RWPE2 (cell line): ENCODE data around the gene MACO1.

Experiments used
- ATAC-seq: fragments of 200-7000 bp; cut with Tn5 transposase; 3 replicates; pipeline ENCODE4 v1.9.1; 2021; ENCODE audit warnings: low read depth
- DNase-seq: peaks from one replicate; pipeline ENCODE4 v3.0.0-alpha.2; 2020; ENCODE audit warnings: low spot score
- H3K27ac ChIP-seq: fragments of 450-650 bp; 2 replicates; pipeline ENCODE4 v1.5.1; 2017; ENCODE audit warnings: mild to moderate bottlenecking; ENCODE audit not compliant: poor library complexity, severe bottlenecking
- H3K27me3 ChIP-seq: fragments of 250-450 bp; sonication (Bioruptor Pico); 2 replicates; pipeline ENCODE4 v1.5.1; 2021; ENCODE audit warnings: mild to moderate bottlenecking, moderate library complexity; ENCODE audit not compliant: insufficient read depth, poor library complexity, severe bottlenecking
- H3K36me3 ChIP-seq: fragments of 250-450 bp; sonication (Bioruptor Pico); 2 replicates; pipeline ENCODE4 v1.5.1; 2020; ENCODE audit warnings: low read depth, mild to moderate bottlenecking, moderate library complexity
- H3K4me1 ChIP-seq: fragments of 250-450 bp; sonication (Bioruptor Pico); 2 replicates; pipeline ENCODE4 v1.5.1; 2021; ENCODE audit warnings: mild to moderate bottlenecking, moderate library complexity; ENCODE audit not compliant: insufficient read depth, poor library complexity, severe bottlenecking
- H3K4me3 ChIP-seq: fragments of 250-450 bp; sonication (Bioruptor Pico); 2 replicates; pipeline ENCODE4 v1.5.1; 2021; ENCODE audit warnings: mild to moderate bottlenecking, moderate library complexity; ENCODE audit not compliant: severe bottlenecking
- H3K9me3 ChIP-seq: fragments of 250-450 bp; sonication (Bioruptor Pico); 2 replicates; pipeline ENCODE4 v1.5.1; 2021; ENCODE audit warnings: mild to moderate bottlenecking, moderate library complexity; ENCODE audit not compliant: severe bottlenecking
- CTCF ChIP-seq: fragments of 450-650 bp; IDR thresholded peaks from one replicate; pipeline ENCODE4 v1.5.1; 2017; ENCODE audit warnings: mild to moderate bottlenecking, moderate library complexity; ENCODE audit not compliant: poor library complexity, severe bottlenecking

The MACO1 gene

GRCh38 chr1:25540750-25541342 lies 110.1 kb downstream of the MACO1 start:
- H3K36me3 ChIP-seq, result no peaks in the 10 kb centered on the region
- no peak for TF ChIP-seq CTCF
- no peaks in the 10 kb centered on the region for H3K4me1 ChIP-seq
- ATAC-seq (no peak), DNase-seq (no peak)
- H3K4me3 ChIP-seq, result no peak overlapping the region
- H3K9me3 ChIP-seq, result no peaks in the 10 kb centered on the region
- no peaks in the 10 kb centered on the region for H3K27me3 ChIP-seq
- H3K27ac ChIP-seq, result no peak overlapping the region

- no peak for DNase-seq
These were observed 110.7 kb downstream of the MACO1 start for GRCh38 chr1:25541425-25541824.

GRCh38 chr1:25541889-25542658 lies 111.4 kb downstream of the MACO1 start:
- Histone ChIP-seq H3K4me3 (no peak overlapping the region), H3K27me3 (no peaks in the 10 kb centered on the region), H3K9me3 (no peaks in the 10 kb centered on the region), H3K27ac (no peak overlapping the region), H3K4me1 (no peaks in the 10 kb centered on the region), H3K36me3 (no peaks in the 10 kb centered on the region)
- DNase-seq, result no peak
- no peak for TF ChIP-seq CTCF
- ATAC-seq, result no peak

More at GRCh38 chr1:25541425-25541824, 110.7 kb downstream of the MACO1 start:
- ATAC-seq, result no peak
- Histone ChIP-seq H3K9me3 (no peaks in the 10 kb centered on the region), H3K4me3 (no peak overlapping the region), H3K27ac (no peak overlapping the region), H3K4me1 (no peaks in the 10 kb centered on the region), H3K27me3 (no peaks in the 10 kb centered on the region), H3K36me3 (no peaks in the 10 kb centered on the region)
- TF ChIP-seq CTCF, result no peak

GRCh38 chr1:25543005-25543424 lies 112.3 kb downstream of the MACO1 start:
- Histone ChIP-seq H3K9me3 (no peaks in the 10 kb centered on the region), H3K36me3 (no peaks in the 10 kb centered on the region), H3K4me3 (peak overlapping the region; percentile 92), H3K27me3 (no peaks in the 10 kb centered on the region), H3K4me1 (no peaks in the 10 kb centered on the region), H3K27ac (no peak overlapping the region)
- DNase-seq (no peak), ATAC-seq (no peak)
- no peak for TF ChIP-seq CTCF
